ENCODE data around the gene ABCA12.

The ABCA12 gene

GRCh38 chr2:215068399-215068798, 70.0 kb downstream of the ABCA12 start:
- DNase-seq (ENCODE audit: low spot score): no peak
- Histone ChIP-seq H3K27ac (no peak overlapping the region), H3K4me3 (no peak overlapping the region)
- TF ChIP-seq CTCF (IDR thresholded peaks at IDR 0.05): no peak

GRCh38 chr2:215066124-215066523, 72.3 kb downstream of the ABCA12 start:
- DNase-seq (ENCODE audit: low spot score): no peak
- no peak for TF ChIP-seq CTCF (IDR thresholded peaks at IDR 0.05)
- Histone ChIP-seq H3K4me3 (no peak overlapping the region), H3K27ac (no peak overlapping the region)

GRCh38 chr2:215063526-215063925, 74.9 kb downstream of the ABCA12 start:
- Histone ChIP-seq H3K4me3 (no peak overlapping the region), H3K27ac (no peak overlapping the region)
- DNase-seq (ENCODE audit: low spot score): no peak
- TF ChIP-seq CTCF (IDR thresholded peaks at IDR 0.05): no peak

- no peak for TF ChIP-seq CTCF (IDR thresholded peaks at IDR 0.05)
- Histone ChIP-seq H3K4me3 (no peak overlapping the region), H3K27ac (no peak overlapping the region)
- DNase-seq (ENCODE audit: low spot score): no peak
Observed at GRCh38 chr2:215060861-215061536, 77.4 kb downstream of the ABCA12 start.

- no peak overlapping the region for H3K4me3 ChIP-seq
- no peak overlapping the region for H3K27ac ChIP-seq
- no peak for TF ChIP-seq CTCF (IDR thresholded peaks at IDR 0.05)
- no peak for DNase-seq (ENCODE audit: low spot score)
Observed at GRCh38 chr2:215059724-215060123, 78.7 kb downstream of the ABCA12 start.

GRCh38 chr2:215055891-215056290, 82.5 kb downstream of the ABCA12 start:
- no peak for TF ChIP-seq CTCF (IDR thresholded peaks at IDR 0.05)
- no peak overlapping the region for H3K4me3 ChIP-seq
- no peak overlapping the region for H3K27ac ChIP-seq
- DNase-seq (ENCODE audit: low spot score): no peak

- no peak for DNase-seq (ENCODE audit: low spot score)
- H3K27ac ChIP-seq: no peak overlapping the region
- TF ChIP-seq CTCF (IDR thresholded peaks at IDR 0.05): no peak
- no peak overlapping the region for H3K4me3 ChIP-seq
Observed at GRCh38 chr2:215052810-215053209, 85.6 kb downstream of the ABCA12 start.

Data from coronary artery (tissue), 2 donors.